Ovary (tissue), 9 donors: ENCODE measurements around the gene DIDO1. TPM values are rescaled to one million over a fixed set of nuclear protein-coding genes. Genes with fewer than 3 reads are reported as not detected.

Experiments
- DNase-seq, 5 donors: peaks; one replicate each; pipeline ENCODE4 v3.0.0-alpha.2; 2019 to 2020
- H3K27ac ChIP-seq, 2 donors: fragments of 200-600 bp; one replicate each; pipeline versions ENCODE4 v1.5.1 to v1.8.0; 2019 to 2022
- H3K27me3 ChIP-seq: fragments of 200-600 bp; one replicate; pipeline ENCODE4 v1.8.0; 2022
- H3K36me3 ChIP-seq: fragments of 200-600 bp; sonication (generic); one replicate; pipeline ENCODE4 v1.5.1; 2019
- H3K4me1 ChIP-seq: one replicate; pipeline ENCODE4 v1.8.1; 2013; ENCODE audit warnings: mild to moderate bottlenecking, moderate library complexity; ENCODE audit not compliant: insufficient read depth
- H3K4me3 ChIP-seq: fragments of 200-600 bp; sonication (generic); one replicate; pipeline ENCODE4 v1.5.1; 2017
- H3K9me3 ChIP-seq, 2 donors: fragments of 200-600 bp in 1 of 2; sonication (generic) in 1 of 2; one replicate each; pipeline versions ENCODE4 v1.5.1 to v1.8.1; 2013 to 2019; ENCODE audit warnings: mild to moderate bottlenecking in 1 of 2, moderate library complexity in 1 of 2
- CTCF ChIP-seq, 3 donors: fragments of 450-650 bp in 2 of 3; fragments of 200-600 bp in 1 of 3; IDR thresholded peaks; one replicate each; pipeline versions ENCODE4 v1.5.1 to v1.8.0; 2016 to 2022; ENCODE audit warnings: antibody characterized with exemption in 3 of 3, mild to moderate bottlenecking in 1 of 3
- EP300 ChIP-seq: sonication (generic); formaldehyde crosslinking; IDR thresholded peaks from one replicate; pipeline ENCODE4 v1.6.1; 2017; ENCODE audit warnings: antibody characterized with exemption
- POLR2A ChIP-seq: fragments of 450-650 bp; IDR thresholded peaks from one replicate; pipeline ENCODE4 v1.6.1; 2017; ENCODE audit warnings: antibody characterized with exemption, mild to moderate bottlenecking, moderate library complexity
- WGBS, 3 donors: extraction: QIAGEN DNeasy Blood & Tissue Kit in 1 of 3; methylation state at CpG; one replicate each; pipeline versions ENCODE4 v1.1.5 to v1.1.7; 2013 to 2017; 5-methylcytosine and 5-hydroxymethylcytosine counted together
- intact Hi-C, 4 donors: fragments of 100-400 bp; cut with DNase I; formaldehyde crosslinking; loops; one replicate each; pipeline versions ENCODE4 v1.11.0 to v1.15.1; 2022 to 2023
- polyA plus RNA-seq, 2 donors: library from polyadenylated mRNA; stranded (reverse); fragments of 200-250 nt in 1 of 2; fragments of 350-450 nt in 1 of 2; fragmentation: Illumina TruSeq in 1 of 2; extraction: RNeasy Lipid Tissue Mini Kit (QIAGEN cat#74804) in 1 of 2; gene quantifications; one replicate each; pipeline ENCODE4 v1.2.3, GENCODE V29; 2013 to 2014
- total RNA-seq, 7 donors: library from RNA; depleted of rRNA in 2 of 7; stranded (reverse); fragments of >200 nt in 2 of 7; fragmentation: NEBNext Ultra II Directional in 3 of 7; extraction: Animal tissue kit (Norgen Biotek cat#: 25700) in 3 of 7; gene quantifications; one replicate each; pipeline versions ENCODE4 v1.1.0 to v1.2.4, GENCODE V29; 2016 to 2023
- donor health status: DM: no; HTN: no; CAD: no; lungs with moderate emphysema.
- donor health status: DM: no; HTN: no; CAD: no.
- donor health status: Bipolar disorder and iron deficiency.
- donor health status: DM: yes; HTN: yes; CAD: no.
- donor health status: DM: no; HTN: no; CAD: no.
- donor health status: DM: yes; HTN: yes; CAD: no.

DIDO1 gene
- total and polyA plus RNA-seq, 9 donors: 42.9 to 82.2 (median 56.2) TPM

GRCh38 chr20:62931464-62931863 lies 5.2 kb upstream of the DIDO1 start:
- TF ChIP-seq EP300 (no peak), CTCF (IDR thresholded peaks at IDR 0.05) (no peak), POLR2A (no peak)
- peak in 1 of 5 donors; percentile 5 for DNase-seq
- H3K27ac ChIP-seq: no peak overlapping the region
- no peaks in the 10 kb centered on the region for H3K36me3 ChIP-seq
- no peak overlapping the region for H3K4me3 ChIP-seq
- H3K4me1 ChIP-seq: peaks cover 21% of the 10 kb centered on the region
- no peaks in the 10 kb centered on the region for H3K9me3 ChIP-seq
- intact Hi-C loops: no loop called here
- WGBS, 3 donors: 77 to 81% (median 80%) methylated on average over 9 of the region's 9 CpGs
- no peaks in the 10 kb centered on the region for H3K27me3 ChIP-seq

GRCh38 chr20:62929051-62929538 lies 2.8 kb upstream of the DIDO1 start:
- H3K4me1 ChIP-seq: peaks cover 17% of the 10 kb centered on the region
- peak; percentile 63 to 82 (median 69) for DNase-seq
- H3K4me3 ChIP-seq: peak overlapping the region; percentile 58
- H3K36me3 ChIP-seq: no peaks in the 10 kb centered on the region
- intact Hi-C loops: no loop called here
- WGBS, 3 donors: 1 to 2% (median 1%) methylated on average over 26 to 44 of the region's 44 CpGs
- no peaks in the 10 kb centered on the region for H3K9me3 ChIP-seq
- TF ChIP-seq POLR2A: no peak
- no peak for TF ChIP-seq CTCF (IDR thresholded peaks at IDR 0.05)
- H3K27me3 ChIP-seq: no peaks in the 10 kb centered on the region
- H3K27ac ChIP-seq: peak overlapping the region in 1 of 2 donors; percentile 67

GRCh38 chr20:62928246-62928939 lies 2.1 kb upstream of the DIDO1 start:
- intact Hi-C loops: no loop called here
- Histone ChIP-seq H3K9me3 (no peaks in the 10 kb centered on the region), H3K4me1 (peaks cover 18% of the 10 kb centered on the region), H3K4me3 (peak overlapping the region; percentile 58), H3K27me3 (no peaks in the 10 kb centered on the region), H3K27ac (peak overlapping the region in 1 of 2 donors; percentile 67), H3K36me3 (no peaks in the 10 kb centered on the region)
- TF ChIP-seq POLR2A: no peak
- peak in 1 of 5 donors; percentile 14 for DNase-seq
- 34 to 49% (median 48%) methylated on average over 14 of the region's 14 CpGs for WGBS, 3 donors

GRCh38 chr20:62927128-62927705 lies 912 bp upstream of the DIDO1 start:
- Histone ChIP-seq H3K4me3 (peak overlapping the region; percentile 76), H3K9me3 (no peaks in the 10 kb centered on the region), H3K27ac (peak overlapping the region in 1 of 2 donors; percentile 96), H3K27me3 (no peaks in the 10 kb centered on the region), H3K36me3 (no peaks in the 10 kb centered on the region), H3K4me1 (peaks cover 28% of the 10 kb centered on the region)
- no peak for DNase-seq
- WGBS, 3 donors: 71 to 76% (median 72%) methylated on average over 12 of the region's 12 CpGs
- intact Hi-C loops: no loop called here
- TF ChIP-seq CTCF (IDR thresholded peaks at IDR 0.05) (no peak), POLR2A (no peak), EP300 (no peak)
